NCI-H82 treated with DMSO at 0.1 percent for 48 hours (cell line): ENCODE results near the gene TRAF1.
"Not testable (repeated sequence)": the region's sequence is repeated elsewhere in the genome, so short reads cannot be mapped to it uniquely, and the experiment has no call there.

Source experiments
- DNase-seq: peaks from one replicate; lab custom pipeline; 2025; ENCODE audit not compliant: unreplicated experiment; lab: John Stamatoyannopoulos, UW

The TRAF1 gene, protein sequence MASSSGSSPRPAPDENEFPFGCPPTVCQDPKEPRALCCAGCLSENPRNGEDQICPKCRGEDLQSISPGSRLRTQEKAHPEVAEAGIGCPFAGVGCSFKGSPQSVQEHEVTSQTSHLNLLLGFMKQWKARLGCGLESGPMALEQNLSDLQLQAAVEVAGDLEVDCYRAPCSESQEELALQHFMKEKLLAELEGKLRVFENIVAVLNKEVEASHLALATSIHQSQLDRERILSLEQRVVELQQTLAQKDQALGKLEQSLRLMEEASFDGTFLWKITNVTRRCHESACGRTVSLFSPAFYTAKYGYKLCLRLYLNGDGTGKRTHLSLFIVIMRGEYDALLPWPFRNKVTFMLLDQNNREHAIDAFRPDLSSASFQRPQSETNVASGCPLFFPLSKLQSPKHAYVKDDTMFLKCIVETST

DNA sequence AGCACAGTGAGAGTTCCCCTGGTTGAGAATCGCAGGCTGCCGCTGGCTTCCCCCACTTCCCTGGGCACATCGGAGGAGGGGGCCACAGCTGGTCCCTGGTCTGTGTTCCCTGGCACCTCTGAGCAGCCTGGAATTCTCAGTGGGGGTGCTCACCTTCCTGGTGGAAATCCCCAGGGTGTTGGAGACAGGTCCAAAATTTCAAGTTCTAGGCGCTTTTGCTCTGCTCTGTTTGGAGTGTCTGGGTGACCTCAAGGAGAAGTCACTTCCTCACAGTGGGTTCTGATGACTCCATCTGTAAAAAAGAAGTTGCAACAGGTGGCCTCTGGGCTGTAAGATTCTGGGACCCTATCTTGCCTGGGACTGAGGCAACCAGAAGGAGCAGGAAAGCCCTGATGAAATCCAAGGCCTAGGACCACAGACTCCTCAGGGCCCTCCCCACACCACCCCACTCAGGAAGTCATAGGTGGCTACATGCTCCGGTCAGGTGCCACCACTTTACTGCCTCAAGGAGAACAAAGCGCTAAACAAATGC, at the start of gene TRAF1:
TRAF1 (minus strand) TSS at position 400 of the 532 bp plus-strand sequence. CDS start 721 bp downstream, outside the sequence.
- no peak for DNase-seq

DNA sequence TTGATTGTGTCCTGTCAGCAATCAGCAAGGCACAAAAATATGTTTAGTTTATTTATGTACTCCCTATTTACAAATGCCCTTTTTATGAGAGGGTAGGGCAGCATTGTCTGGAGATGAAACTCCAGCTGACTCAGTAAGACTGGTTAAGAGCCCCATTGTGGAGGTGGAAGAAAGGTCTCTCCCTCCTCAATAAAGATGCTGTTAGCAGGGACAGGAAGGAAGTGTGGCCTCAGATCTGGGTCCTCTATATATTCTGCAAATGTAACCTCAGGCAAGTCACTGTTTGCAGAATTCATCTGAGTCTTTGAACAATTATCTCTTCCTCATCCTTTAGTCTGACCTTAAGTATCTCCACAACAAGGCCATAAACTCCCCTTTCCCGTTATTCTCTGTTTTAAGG, 48.3 kb upstream of the TRAF1 start:
- DNase-seq, result no peak

DNA sequence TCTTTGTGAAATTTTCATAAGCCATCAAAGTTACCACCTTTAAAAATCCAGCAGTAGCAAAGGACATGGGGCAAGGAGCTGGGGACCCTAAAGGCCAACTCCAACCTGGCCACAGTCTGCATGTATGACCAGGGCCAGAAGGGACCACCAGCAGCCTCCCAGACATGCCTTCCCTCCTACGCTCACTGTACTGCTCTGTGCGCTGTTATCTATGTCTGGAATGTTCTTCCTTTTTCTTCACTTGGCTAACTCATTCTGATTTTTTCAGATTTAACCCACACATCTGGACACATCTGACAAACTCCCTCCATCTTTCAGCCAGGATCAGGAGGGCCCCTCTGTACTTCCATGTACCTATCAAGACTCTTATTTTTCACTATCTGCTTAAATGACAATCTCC, 47.6 kb upstream of the TRAF1 start:
- DNase-seq, result no peak

DNA sequence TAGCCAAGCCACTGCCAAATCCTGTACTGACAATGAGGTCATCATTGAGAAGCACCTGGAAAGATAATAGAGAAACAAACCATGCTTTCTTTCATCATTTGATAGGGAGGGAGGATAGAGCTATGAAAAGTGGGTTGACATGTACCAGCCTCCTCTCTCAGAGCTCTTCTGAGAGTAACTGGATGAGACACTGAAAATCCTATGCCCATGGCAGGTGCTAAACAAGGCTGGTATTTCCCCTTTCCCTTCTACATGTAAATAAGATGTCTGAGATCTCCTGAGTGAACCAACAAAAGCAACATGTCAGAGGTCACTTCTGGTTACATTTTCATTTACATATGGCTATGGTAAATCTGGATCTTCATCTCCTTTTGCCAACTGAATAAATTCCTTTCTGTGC, 45.3 kb upstream of the TRAF1 start:
- no peak for DNase-seq

- DNase-seq, result not testable (repeated sequence)
Observed at GRCh38 chr9:120971471-120971870, 44.9 kb upstream of the TRAF1 start.

- DNase-seq, result no peak
Observed at GRCh38 chr9:120970244-120970643, 43.6 kb upstream of the TRAF1 start.

DNA sequence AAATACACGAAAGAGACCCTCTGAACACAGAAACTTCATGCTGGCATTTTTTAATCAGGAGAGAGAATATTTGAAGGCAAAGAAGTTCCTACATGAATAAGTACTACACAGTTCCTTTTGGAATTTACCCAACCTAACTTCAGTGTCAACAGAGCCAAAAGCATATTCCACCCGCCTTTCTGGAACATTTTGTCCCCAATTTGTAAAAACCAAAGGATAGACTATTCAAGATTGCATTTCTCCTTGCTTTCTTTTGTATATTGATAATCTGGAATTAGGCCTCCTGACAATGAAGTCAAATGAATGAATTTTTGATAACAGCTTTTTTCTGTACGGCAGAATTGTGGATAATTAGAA, 39.4 kb upstream of the TRAF1 start:
- DNase-seq, result no peak

- DNase-seq, result no peak
Observed at GRCh38 chr9:120965344-120966012, 38.9 kb upstream of the TRAF1 start.

DNA sequence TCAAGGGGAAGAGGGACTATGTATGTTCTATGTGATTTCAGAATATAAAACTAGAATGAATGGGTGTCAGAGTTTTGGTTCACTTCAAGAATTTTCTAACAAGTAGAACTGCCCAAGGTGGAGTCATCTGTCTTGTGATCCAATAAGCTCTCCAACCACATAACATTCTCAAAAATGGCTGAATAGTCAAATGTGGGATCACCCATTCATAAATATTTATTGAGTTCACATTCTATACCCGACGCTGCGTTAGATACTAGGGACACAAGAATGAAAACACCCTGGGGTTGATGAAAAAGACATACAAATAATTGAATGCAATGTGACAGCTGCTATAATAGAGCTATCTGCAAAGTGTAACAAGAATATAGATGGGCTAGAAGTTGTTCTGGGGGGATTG, 35.3 kb upstream of the TRAF1 start:
- no peak for DNase-seq

- DNase-seq, result no peak
Observed at GRCh38 chr9:120960001-120960400, 33.4 kb upstream of the TRAF1 start.

DNA sequence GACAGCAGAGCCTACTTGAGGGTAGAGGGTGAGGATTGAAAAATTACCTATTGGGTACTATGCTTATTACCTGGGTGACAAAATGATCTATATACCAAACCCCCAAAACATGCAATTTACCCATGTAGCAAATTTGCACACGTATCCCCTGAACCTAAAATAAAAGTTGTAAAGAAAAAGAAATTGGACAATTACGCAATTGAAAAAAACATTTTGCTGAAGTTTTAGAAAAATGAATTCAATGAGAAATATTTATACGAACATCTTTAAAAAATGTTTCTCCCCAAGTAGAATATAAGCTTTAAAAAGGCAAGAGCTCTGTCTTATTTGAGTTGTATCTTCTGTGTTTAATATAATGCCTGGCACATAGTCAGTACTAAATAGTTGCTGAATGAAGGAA, 30.3 kb upstream of the TRAF1 start:
- no peak for DNase-seq

GRCh38 chr9:120951960-120952618, 25.5 kb upstream of the TRAF1 start:
- no peak for DNase-seq

- DNase-seq, result no peak
Observed at GRCh38 chr9:120950421-120951388, 24.1 kb upstream of the TRAF1 start.

- no peak for DNase-seq
Observed at GRCh38 chr9:120949290-120949689, 22.7 kb upstream of the TRAF1 start.

DNA sequence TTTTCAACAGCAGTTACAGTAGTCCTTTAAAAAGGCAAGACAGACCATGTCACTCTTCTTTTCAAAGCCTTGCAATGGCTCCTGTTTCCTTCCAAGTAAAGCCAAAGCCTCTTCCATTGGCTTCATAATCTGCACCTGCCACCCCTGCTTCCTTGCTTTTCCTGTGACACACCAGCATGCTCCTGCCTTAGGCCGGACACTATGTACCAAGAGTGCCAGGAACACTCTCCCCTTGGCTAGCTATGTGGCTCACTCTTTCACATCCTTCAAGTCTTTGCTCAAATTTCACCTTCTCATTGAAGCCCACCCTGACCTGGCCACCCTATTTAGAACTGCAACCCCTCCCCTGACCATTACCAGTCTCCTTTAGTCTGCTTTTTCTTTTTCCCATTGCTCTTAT, 22.2 kb upstream of the TRAF1 start:
- no peak for DNase-seq

DNA sequence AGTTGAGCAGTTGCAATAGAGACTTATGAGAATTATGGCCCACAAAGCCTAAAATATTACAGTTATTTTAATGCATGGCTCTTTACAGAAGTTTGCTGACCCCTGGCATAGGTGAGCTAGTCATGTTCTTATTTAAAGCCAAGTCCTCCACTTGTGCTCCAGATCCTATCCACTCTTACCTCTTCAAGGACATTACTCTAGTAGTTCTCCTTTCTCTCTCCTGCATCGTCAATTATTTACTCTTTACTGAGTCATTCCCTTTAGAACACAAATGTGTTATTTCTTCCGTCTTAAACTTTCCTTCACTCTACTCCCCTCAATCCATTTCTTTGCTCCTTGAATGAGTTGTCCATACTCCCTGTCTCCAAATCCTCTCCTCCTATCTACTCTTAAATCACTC, 20.6 kb upstream of the TRAF1 start:
- no peak for DNase-seq

DNA sequence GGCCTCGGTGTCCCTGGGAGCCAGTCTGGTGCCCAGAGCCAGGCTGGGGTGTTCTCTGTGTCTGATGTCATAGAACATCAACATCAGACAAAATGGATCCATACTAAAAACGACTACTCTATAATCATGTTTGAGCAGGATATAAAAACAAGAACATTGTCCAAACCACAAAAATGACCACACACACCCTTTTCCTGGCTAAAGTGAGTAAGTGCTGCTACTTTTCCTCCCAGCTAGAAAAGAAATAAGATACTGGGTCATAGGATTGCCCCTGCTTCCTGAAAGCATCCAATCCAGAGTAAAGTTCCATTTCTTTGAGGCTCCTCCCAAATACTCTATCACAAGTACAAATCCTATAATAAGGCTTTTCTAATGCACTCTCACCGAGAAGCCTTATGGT, 19.7 kb upstream of the TRAF1 start:
- DNase-seq, result no peak

DNA sequence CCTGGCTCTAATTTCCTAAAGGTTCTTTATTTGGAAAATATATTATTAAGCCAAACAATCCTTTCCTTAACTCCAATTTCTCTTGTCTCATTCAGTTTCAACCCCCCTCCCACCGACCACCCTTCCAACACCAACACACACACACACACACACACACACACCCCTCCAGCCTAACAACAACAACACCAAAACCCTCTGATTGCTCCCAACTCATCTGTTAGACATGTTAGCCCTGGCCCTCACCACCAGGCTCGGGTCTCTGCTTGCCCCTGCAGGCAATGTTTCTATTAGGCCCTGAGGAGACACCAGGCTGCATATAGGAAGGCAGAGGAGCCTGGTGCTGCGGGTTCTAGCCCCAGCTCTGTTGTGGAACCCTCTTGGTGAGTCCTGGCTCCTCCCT, 18.4 kb upstream of the TRAF1 start:
- no peak for DNase-seq

DNA sequence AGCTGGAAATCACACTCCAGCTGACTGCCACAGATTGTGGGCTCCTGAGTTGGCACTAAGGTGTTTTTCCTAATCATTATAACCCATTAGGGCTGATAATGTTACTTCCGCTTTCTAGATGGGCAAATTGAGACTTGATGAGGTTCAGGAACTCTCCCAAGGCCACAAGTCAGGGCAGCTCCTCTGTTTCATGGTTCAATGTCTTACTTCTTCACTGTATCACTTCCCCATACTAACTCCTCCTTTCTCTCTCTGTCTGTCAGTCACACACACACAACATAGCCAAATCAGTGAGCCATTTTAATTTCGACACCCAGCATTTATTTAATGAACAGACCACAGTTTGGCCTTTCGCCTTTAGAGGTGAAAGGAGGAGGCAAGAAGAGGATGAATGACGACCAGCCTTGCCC, 17.8 kb upstream of the TRAF1 start:
- no peak for DNase-seq

GRCh38 chr9:120942186-120943001, 15.8 kb upstream of the TRAF1 start:
- DNase-seq, result no peak
